ENCODE measurements around the gene NCK2.

Gene NCK2

GRCh38 chr2:105841551-105841950, 96.8 kb downstream of the NCK2 start:
- H3K4me1 ChIP-seq (ENCODE audit: insufficient read depth, low read length, poor library complexity, severe bottlenecking), result peaks cover 13% of the 10 kb centered on the region
- H3K9me2 ChIP-seq (replicated peaks; ENCODE audit: low read depth, low read length), result no peaks in the 10 kb centered on the region
- no peak overlapping the region for H3K4me3 ChIP-seq (ENCODE audit: low read length, poor library complexity, severe bottlenecking)
- TF ChIP-seq CTCF (conservative IDR thresholded peaks at IDR 0.05; ENCODE audit: low read length) (no peak), EZH2phosphoT487 (IDR thresholded peaks at IDR 0.05; ENCODE audit: borderline replicate concordance) (no peak)
- no peak overlapping the region for H2AFZ ChIP-seq (ENCODE audit: low read length)
- H4K20me1 ChIP-seq (ENCODE audit: insufficient read depth, low read length, poor library complexity, severe bottlenecking), result no peaks in the 10 kb centered on the region
- H3K4me2 ChIP-seq (ENCODE audit: low read depth, low read length, poor library complexity, severe bottlenecking), result no peak overlapping the region
- no peaks in the 10 kb centered on the region for H3F3A ChIP-seq (ENCODE audit: low read depth)
- H3K9me3 ChIP-seq (ENCODE audit: insufficient read depth, low read depth, low read length), result no peaks in the 10 kb centered on the region
- no peaks in the 10 kb centered on the region for H3K27me3 ChIP-seq (ENCODE audit: insufficient read depth, low read length, poor library complexity, severe bottlenecking)
- no peak overlapping the region for H3K9ac ChIP-seq (ENCODE audit: low read depth, low read length, poor library complexity, severe bottlenecking)
- no peaks in the 10 kb centered on the region for H3K36me3 ChIP-seq (ENCODE audit: insufficient read depth, low read length)
- peaks cover 71% of the 10 kb centered on the region for H3K79me2 ChIP-seq (ENCODE audit: insufficient read depth, low read length)

DNA sequence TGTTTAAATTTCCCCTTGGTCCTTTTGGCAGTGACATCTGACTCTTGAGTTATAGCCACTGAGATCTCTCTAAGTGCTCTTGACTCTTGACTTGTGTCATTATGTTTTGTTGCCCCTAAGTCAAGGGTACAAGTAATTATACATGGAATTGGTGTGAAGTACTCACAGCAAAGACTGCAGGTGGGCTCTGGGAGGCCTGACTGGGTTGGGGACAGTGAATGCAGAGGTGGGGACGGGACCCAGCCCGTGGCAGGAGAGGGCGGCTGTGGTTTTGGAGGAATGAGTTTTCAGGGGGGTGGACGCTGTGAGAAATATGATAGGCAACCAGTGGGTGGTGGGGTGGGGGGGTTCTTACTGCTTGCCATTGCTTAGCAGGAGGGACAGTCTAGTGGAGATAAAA, 97.8 kb downstream of the NCK2 start:
- no peaks in the 10 kb centered on the region for H3K36me3 ChIP-seq (ENCODE audit: insufficient read depth, low read length)
- peaks cover 13% of the 10 kb centered on the region for H3K4me1 ChIP-seq (ENCODE audit: insufficient read depth, low read length, poor library complexity, severe bottlenecking)
- H3K27me3 ChIP-seq (ENCODE audit: insufficient read depth, low read length, poor library complexity, severe bottlenecking), result no peaks in the 10 kb centered on the region
- H3K4me2 ChIP-seq (ENCODE audit: low read depth, low read length, poor library complexity, severe bottlenecking), result no peak overlapping the region
- no peaks in the 10 kb centered on the region for H4K20me1 ChIP-seq (ENCODE audit: insufficient read depth, low read length, poor library complexity, severe bottlenecking)
- H3K79me2 ChIP-seq (ENCODE audit: insufficient read depth, low read length), result peaks cover 65% of the 10 kb centered on the region
- TF ChIP-seq EZH2phosphoT487 (IDR thresholded peaks at IDR 0.05; ENCODE audit: borderline replicate concordance), result no peak
- no peaks in the 10 kb centered on the region for H3F3A ChIP-seq (ENCODE audit: low read depth)
- H2AFZ ChIP-seq (ENCODE audit: low read length), result no peak overlapping the region
- no peak overlapping the region for H3K9ac ChIP-seq (ENCODE audit: low read depth, low read length, poor library complexity, severe bottlenecking)
- no peaks in the 10 kb centered on the region for H3K9me3 ChIP-seq (ENCODE audit: insufficient read depth, low read depth, low read length)
- no peak overlapping the region for H3K4me3 ChIP-seq (ENCODE audit: low read length, poor library complexity, severe bottlenecking)
- no peaks in the 10 kb centered on the region for H3K9me2 ChIP-seq (replicated peaks; ENCODE audit: low read depth, low read length)

DNA sequence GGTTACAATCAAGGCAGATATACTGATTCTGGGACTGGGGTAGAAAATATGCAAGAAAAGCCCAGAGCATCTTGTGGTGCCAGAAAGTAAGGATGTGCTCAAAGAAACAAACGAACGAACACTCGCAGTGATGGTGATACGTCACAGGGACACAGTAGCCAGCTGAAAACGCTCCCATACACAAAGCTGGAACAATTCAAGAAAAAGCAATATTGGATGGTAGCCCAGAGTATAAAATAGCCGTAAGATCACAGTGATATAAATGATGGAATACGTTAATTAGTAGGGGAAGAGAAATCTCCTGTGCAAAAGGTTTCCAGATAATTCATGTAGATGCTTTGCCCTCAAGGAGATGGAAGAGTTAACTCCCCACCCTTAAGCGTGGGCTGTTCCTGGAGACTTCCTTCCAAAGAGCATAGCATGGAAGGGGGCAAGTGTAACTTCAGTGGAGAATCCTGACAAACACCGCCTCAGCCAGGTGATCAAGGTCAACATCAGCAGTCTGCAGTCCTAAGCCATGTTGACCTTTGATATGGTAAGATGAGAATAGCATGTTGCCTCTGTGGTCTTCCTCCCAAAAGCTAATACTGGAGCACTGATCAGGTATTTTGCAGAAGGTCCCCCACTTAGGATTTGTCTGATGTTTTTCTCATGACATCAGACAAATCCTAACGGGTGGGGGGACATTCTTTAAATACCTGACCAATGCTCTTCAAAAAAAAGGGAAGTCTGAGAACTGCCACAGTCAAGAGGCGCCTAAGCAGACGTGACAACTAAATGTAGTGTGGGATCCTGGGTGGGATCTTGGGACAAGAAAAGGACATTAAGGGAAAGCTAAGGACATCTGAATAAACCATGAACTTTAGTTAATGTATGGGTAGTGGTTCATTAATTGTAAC, 99.0 kb downstream of the NCK2 start:
- no peak overlapping the region for H2AFZ ChIP-seq (ENCODE audit: low read length)
- H3K36me3 ChIP-seq (ENCODE audit: insufficient read depth, low read length), result no peaks in the 10 kb centered on the region; the same call in 1 of the 2 replicates
- peaks cover 58% of the 10 kb centered on the region for H3K79me2 ChIP-seq (ENCODE audit: insufficient read depth, low read length)
- H3K9me2 ChIP-seq (replicated peaks; ENCODE audit: low read depth, low read length), result no peaks in the 10 kb centered on the region
- H3K27me3 ChIP-seq (ENCODE audit: insufficient read depth, low read length, poor library complexity, severe bottlenecking), result no peaks in the 10 kb centered on the region
- TF ChIP-seq CTCF (conservative IDR thresholded peaks at IDR 0.05; ENCODE audit: low read length), result no peak
- no peak overlapping the region for H3K9ac ChIP-seq (ENCODE audit: low read depth, low read length, poor library complexity, severe bottlenecking)
- H3K4me2 ChIP-seq (ENCODE audit: low read depth, low read length, poor library complexity, severe bottlenecking), result no peak overlapping the region
- no peak overlapping the region for H3K4me3 ChIP-seq (ENCODE audit: low read length, poor library complexity, severe bottlenecking)
- H3K9me3 ChIP-seq (ENCODE audit: insufficient read depth, low read depth, low read length), result no peaks in the 10 kb centered on the region
- no peaks in the 10 kb centered on the region for H3F3A ChIP-seq (ENCODE audit: low read depth)
- H4K20me1 ChIP-seq (ENCODE audit: insufficient read depth, low read length, poor library complexity, severe bottlenecking), result no peaks in the 10 kb centered on the region
- H3K4me1 ChIP-seq (ENCODE audit: insufficient read depth, low read length, poor library complexity, severe bottlenecking), result peaks cover 13% of the 10 kb centered on the region

Data from Loucy (cell line).